GM12892 (cell line): ENCODE data around the gene SVOPL.

Experiments
- POLR2A ChIP-seq: IDR thresholded peaks from 2 replicates; pipeline ENCODE4 v1.6.1; 2011; ENCODE audit warnings: low read depth, low read length, control low read depth
- POLR2AphosphoS5 ChIP-seq: IDR thresholded peaks from 2 replicates; pipeline ENCODE4 v1.6.1; 2011; ENCODE audit warnings: low read depth, low read length, control low read depth
- TAF1 ChIP-seq: IDR thresholded peaks from 2 replicates; pipeline ENCODE4 v1.6.1; 2011; ENCODE audit warnings: low read depth, mild to moderate bottlenecking, control low read depth, low read length, borderline replicate concordance

DNA sequence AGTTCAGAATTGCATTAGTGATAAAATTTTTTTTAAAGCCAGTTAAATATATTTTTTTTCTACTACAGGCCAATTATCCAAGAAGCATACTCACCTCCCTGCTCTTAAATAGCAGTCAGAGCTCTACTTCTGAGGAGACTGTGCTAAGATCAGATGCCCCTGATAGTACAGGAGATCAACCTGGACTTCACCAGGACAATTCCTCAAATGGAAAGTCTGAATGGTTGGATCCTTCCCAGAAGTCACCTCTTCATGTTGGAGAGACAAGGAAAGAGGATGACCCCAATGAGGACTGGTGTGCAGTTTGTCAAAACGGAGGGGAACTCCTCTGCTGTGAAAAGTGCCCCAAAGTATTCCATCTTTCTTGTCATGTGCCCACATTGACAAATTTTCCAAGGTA, 122.0 kb downstream of the SVOPL start:
- TF ChIP-seq POLR2A = no peak
- TF ChIP-seq POLR2AphosphoS5 = no peak
- no peak for TF ChIP-seq TAF1
